Measurements from ENCODE around the gene EBF4.

DNA sequence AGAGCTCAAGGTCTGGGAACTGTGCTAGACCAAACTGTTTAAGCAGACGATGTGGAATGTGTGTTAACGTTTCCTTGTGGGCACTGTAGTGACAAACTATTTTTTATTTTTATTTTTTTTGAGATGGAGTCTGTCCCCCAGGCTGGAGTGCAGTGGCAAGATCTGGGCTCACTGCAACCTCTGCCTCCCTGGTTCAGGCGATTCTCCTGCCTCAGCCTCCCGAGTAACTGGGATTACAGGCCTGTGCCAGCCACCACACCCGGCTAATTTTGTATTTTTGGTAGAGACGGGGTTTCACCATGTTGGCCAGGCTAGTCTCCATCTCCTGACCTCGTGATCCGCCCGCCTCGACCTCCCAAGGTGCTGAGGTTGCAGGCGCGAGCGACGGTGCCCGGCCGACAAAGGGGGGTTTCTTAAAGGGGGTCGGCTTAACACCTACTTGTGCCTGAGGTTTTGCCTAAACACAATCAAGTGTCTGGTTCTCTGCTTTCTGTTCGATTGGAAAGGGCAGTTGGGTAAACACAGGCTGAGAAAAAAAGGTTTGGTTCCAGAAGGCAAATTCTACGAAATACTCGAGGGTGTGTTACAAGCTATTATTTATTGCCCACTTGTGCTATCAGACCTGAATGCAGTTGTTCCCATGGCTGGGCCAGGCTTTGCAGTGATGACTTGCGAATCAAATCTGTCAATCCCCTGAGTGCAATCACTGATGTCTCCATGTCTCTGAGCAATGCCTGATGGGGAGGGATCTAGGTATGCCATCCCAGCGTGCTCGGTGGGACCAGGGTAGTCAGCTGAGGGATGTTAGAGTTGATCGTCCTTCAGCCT lies 38.8 kb upstream of the EBF4 start:
- TF ChIP-seq EP300 (IDR thresholded peaks at IDR 0.05): no peak
- no peak for TF ChIP-seq POLR2AphosphoS5 (IDR thresholded peaks at IDR 0.05)
- TF ChIP-seq, protein P1, sequence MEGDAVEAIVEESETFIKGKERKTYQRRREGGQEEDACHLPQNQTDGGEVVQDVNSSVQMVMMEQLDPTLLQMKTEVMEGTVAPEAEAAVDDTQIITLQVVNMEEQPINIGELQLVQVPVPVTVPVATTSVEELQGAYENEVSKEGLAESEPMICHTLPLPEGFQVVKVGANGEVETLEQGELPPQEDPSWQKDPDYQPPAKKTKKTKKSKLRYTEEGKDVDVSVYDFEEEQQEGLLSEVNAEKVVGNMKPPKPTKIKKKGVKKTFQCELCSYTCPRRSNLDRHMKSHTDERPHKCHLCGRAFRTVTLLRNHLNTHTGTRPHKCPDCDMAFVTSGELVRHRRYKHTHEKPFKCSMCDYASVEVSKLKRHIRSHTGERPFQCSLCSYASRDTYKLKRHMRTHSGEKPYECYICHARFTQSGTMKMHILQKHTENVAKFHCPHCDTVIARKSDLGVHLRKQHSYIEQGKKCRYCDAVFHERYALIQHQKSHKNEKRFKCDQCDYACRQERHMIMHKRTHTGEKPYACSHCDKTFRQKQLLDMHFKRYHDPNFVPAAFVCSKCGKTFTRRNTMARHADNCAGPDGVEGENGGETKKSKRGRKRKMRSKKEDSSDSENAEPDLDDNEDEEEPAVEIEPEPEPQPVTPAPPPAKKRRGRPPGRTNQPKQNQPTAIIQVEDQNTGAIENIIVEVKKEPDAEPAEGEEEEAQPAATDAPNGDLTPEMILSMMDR (IDR thresholded peaks at IDR 0.05): no peak
